K562 (cell line): ENCODE results near the gene FUCA2. TPM values are rescaled to one million over a fixed set of nuclear protein-coding genes. Genes with fewer than 3 reads are reported as not detected.

Source experiments
- ATAC-seq: fragments of 200-7000 bp; cut with Tn5 transposase; 3 replicates; pipeline ENCODE4 v1.9.1; 2020; ENCODE audit warnings: moderate library complexity
- BruUV-seq: library from RNA; stranded (reverse); fragments of 400-500 nt; replicated peaks from 2 replicates; lab custom pipeline; 2021; lab: Mats Ljungman, UMichigan
- CTCF ChIA-PET: fragments of 300-600 bp; formaldehyde crosslinking; extraction: SDS; loops from one replicate; lab custom pipeline; 2021; ENCODE audit warnings: low intra/inter-chr PET ratio; lab: Yijun Ruan, JAX
- POLR2A ChIA-PET: fragments of 300-600, 350-650 bp; sonication (Branson Sonifier 250); formaldehyde crosslinking; extraction: SDS; loops from one replicate; lab custom pipeline; 2021; ENCODE audit warnings: antibody characterized with exemption, inconsistent platforms; lab: Yijun Ruan, JAX
- DNase-seq, 4 experiments: peaks; one replicate each; pipeline versions ENCODE4 v3.0.0 to v3.0.0-alpha.2; 2011 to 2018; ENCODE audit warnings: low spot score in 3 of 4, mixed read lengths in 3 of 4; ENCODE audit errors: extremely low read depth in 1 of 4
- FAIRE-seq: peaks from 2 replicates; lab custom pipeline; 2011; peaks lifted over from hg19 to GRCh38; lab: Jason Lieb, UNC
- H2AFZ ChIP-seq: 2 replicates; pipeline ENCODE4 v1.6.0; 2011; ENCODE audit warnings: low read depth, low read length, control low read depth, inconsistent platforms
- H3K27ac ChIP-seq: fragments of 200-600 bp; 3 replicates; pipeline ENCODE4 v1.8.0; 2011; ENCODE audit warnings: low read depth, mild to moderate bottlenecking, control low read depth, inconsistent platforms, low read length, moderate library complexity, mixed read lengths; ENCODE audit errors: extremely low read depth
- H3K27me3 ChIP-seq, 2 experiments: fragments of 300-600 bp in 1 of 2; 2 replicates in 1 of 2; 3 replicates in 1 of 2; pipeline versions ENCODE4 v1.6.0 to v1.8.0; 2011; ENCODE audit warnings: inconsistent platforms in 2 of 2, low read length in 2 of 2, mild to moderate bottlenecking in 1 of 2, mixed read lengths in 1 of 2, moderate library complexity in 1 of 2; ENCODE audit not compliant: control insufficient read depth in 2 of 2, insufficient read depth in 2 of 2
- H3K36me3 ChIP-seq: fragments of 300-600 bp; 3 replicates; pipeline ENCODE4 v1.8.0; 2011; ENCODE audit warnings: mild to moderate bottlenecking, low read length, inconsistent platforms; ENCODE audit not compliant: control insufficient read depth, insufficient read depth
- H3K4me1 ChIP-seq, 2 experiments: fragments of 200-600 bp in 1 of 2; replicated peaks in 1 of 2; 2 replicates in 1 of 2; 3 replicates in 1 of 2; pipeline versions ENCODE4 v1.5.1 to v1.8.0; 2011; ENCODE audit warnings: inconsistent platforms in 2 of 2, low read length in 2 of 2, mild to moderate bottlenecking in 1 of 2, mixed read lengths in 1 of 2, moderate library complexity in 1 of 2; ENCODE audit not compliant: control insufficient read depth in 2 of 2, insufficient read depth in 2 of 2
- H3K4me2 ChIP-seq: 2 replicates; pipeline ENCODE4 v1.6.1; 2011; ENCODE audit warnings: low read length, control low read depth, inconsistent platforms, mixed read lengths; ENCODE audit not compliant: insufficient read depth
- H3K4me3 ChIP-seq: fragments of 200-600 bp; sonication (generic), shearing (Covaris generic); 2 replicates; pipeline ENCODE4 v1.5.1; 2016; ENCODE audit warnings: control low read depth, inconsistent platforms
- H3K79me2 ChIP-seq: fragments of 200-600 bp; 3 replicates; pipeline ENCODE4 v1.8.0; 2011; ENCODE audit warnings: low read length, inconsistent platforms; ENCODE audit not compliant: control insufficient read depth, insufficient read depth
- H3K9ac ChIP-seq, 2 experiments: 2 replicates each; pipeline versions ENCODE4 v1.6.0 to v1.6.1; 2011; ENCODE audit warnings: low read depth in 2 of 2, low read length in 2 of 2, control low read depth in 1 of 2, inconsistent platforms in 1 of 2, mild to moderate bottlenecking in 1 of 2, mixed read lengths in 1 of 2; ENCODE audit not compliant: insufficient read depth in 1 of 2
- H3K9me1 ChIP-seq: one replicate; pipeline ENCODE4 v1.6.0; 2011; ENCODE audit warnings: inconsistent platforms, mild to moderate bottlenecking, low read length, moderate library complexity; ENCODE audit not compliant: control insufficient read depth, insufficient read depth
- H3K9me3 ChIP-seq: replicated peaks from 2 replicates; pipeline ENCODE4 v1.5.1; 2011; ENCODE audit warnings: low read depth, low read length, inconsistent platforms; ENCODE audit not compliant: control insufficient read depth, insufficient read depth
- H4K20me1 ChIP-seq: replicated peaks from 2 replicates; pipeline ENCODE4 v1.6.1; 2011; ENCODE audit warnings: low read length, inconsistent platforms, mixed read lengths; ENCODE audit not compliant: control insufficient read depth, insufficient read depth
- ARID1B ChIP-seq: fragments of 450-650 bp; IDR thresholded peaks from 2 replicates; pipeline ENCODE4 v1.6.1; 2016; ENCODE audit warnings: antibody characterized with exemption, mild to moderate bottlenecking, inconsistent platforms
- ASH1L ChIP-seq: fragments of 450-650 bp; IDR thresholded peaks from 2 replicates; pipeline ENCODE4 v1.6.1; 2018; ENCODE audit warnings: borderline replicate concordance, mild to moderate bottlenecking, low read depth; ENCODE audit not compliant: partially characterized antibody
- CBFB ChIP-seq: sonication (generic); formaldehyde crosslinking; IDR thresholded peaks from 2 replicates; pipeline ENCODE4 v1.4.0; 2020; ENCODE audit warnings: mild to moderate bottlenecking, missing genetic modification reagents
- CBX1 ChIP-seq: sonication (generic); IDR thresholded peaks from 2 replicates; pipeline ENCODE4 v1.6.1; 2016; ENCODE audit warnings: antibody characterized with exemption, low read depth, mild to moderate bottlenecking
- CTCFL ChIP-seq: IDR thresholded peaks from 2 replicates; pipeline ENCODE4 v1.6.1; 2011; ENCODE audit warnings: borderline replicate concordance, low read depth, mild to moderate bottlenecking, moderate library complexity, low read length; ENCODE audit not compliant: insufficient read depth, poor library complexity, severe bottlenecking
- HINFP ChIP-seq: fragments of 450-650 bp; conservative IDR thresholded peaks from 2 replicates; pipeline ENCODE4 v1.6.1; 2016; ENCODE audit warnings: missing genetic modification characterization, low read depth, mild to moderate bottlenecking, control low read depth, missing compliant biosample characterization
- HIVEP1 ChIP-seq: fragments of 250-450 bp; sonication (Bioruptor Pico); IDR thresholded peaks from 2 replicates; pipeline ENCODE4 v1.4.0; 2020; ENCODE audit warnings: mild to moderate bottlenecking
- MBD2 ChIP-seq: sonication (generic); IDR thresholded peaks from 2 replicates; pipeline ENCODE4 v1.6.1; 2016; ENCODE audit warnings: low read depth, borderline replicate concordance
- PYGO2 ChIP-seq: fragments of 450-650 bp; IDR thresholded peaks from 2 replicates; pipeline ENCODE4 v1.6.1; 2016; ENCODE audit warnings: mild to moderate bottlenecking, missing genetic modification characterization, moderate library complexity, missing compliant biosample characterization
- RFX7 ChIP-seq: fragments of 250-450 bp; sonication (Bioruptor Pico); IDR thresholded peaks from 2 replicates; pipeline ENCODE4 v1.5.1; 2021; ENCODE audit warnings: mild to moderate bottlenecking
- SIN3B ChIP-seq: fragments of 450-650 bp; IDR thresholded peaks from 2 replicates; pipeline ENCODE4 v1.6.1; 2017; ENCODE audit warnings: low read depth, mild to moderate bottlenecking, moderate library complexity
- SMARCB1 ChIP-seq: IDR thresholded peaks from 2 replicates; pipeline ENCODE4 v1.6.1; 2011; ENCODE audit warnings: improper control_type of control experiment, low read depth; ENCODE audit not compliant: insufficient read length
- ZNF699 ChIP-seq: fragments of 250-450 bp; sonication (Bioruptor Pico); IDR thresholded peaks from 2 replicates; pipeline ENCODE4 v1.8.0; 2021; ENCODE audit warnings: mild to moderate bottlenecking, moderate library complexity; ENCODE audit not compliant: insufficient replicate concordance
- ZNF76 ChIP-seq: fragments of 250-450 bp; sonication (Bioruptor Pico); IDR thresholded peaks from 2 replicates; pipeline ENCODE4 v1.4.0; 2020; ENCODE audit warnings: mild to moderate bottlenecking, moderate library complexity, borderline replicate concordance
- WGBS: fragments of 100-300 bp; shearing (Covaris generic); methylation state at CpG from one replicate; pipeline ENCODE4 v1.1.6; 2016; ENCODE audit warnings: low coverage, mixed read lengths; ENCODE audit not compliant: insufficient coverage; ENCODE audit errors: missing lambda C conversion rate; 5-methylcytosine and 5-hydroxymethylcytosine counted together
- in situ Hi-C: fragments of 300-500 bp; cut with MboI; formaldehyde crosslinking; loops from 4 replicates; pipeline ENCODE4 v1.15.0; 2018; ENCODE audit warnings: inconsistent platforms, mixed read lengths
- intact Hi-C: fragments of 100-400 bp; cut with micrococcal nuclease; formaldehyde crosslinking; loops from 2 replicates; pipeline ENCODE4 v1.14.2; 2022
- polyA plus RNA-seq, 8 experiments: library from polyadenylated mRNA; depleted of rRNA in 4 of 8; stranded (reverse) in 5 of 8; unstranded in 3 of 8; fragments of >200 nt; fragmentation: Nextera tagmentation in 2 of 8; fragmentation: Illumina TruSeq in 1 of 8; extraction: Ambion mirVana in 2 of 8; extraction: Trizol in 1 of 8; gene quantifications; 2 replicates each; pipeline versions ENCODE4 v1.2.1 to v1.2.3, GENCODE V29; 2011 to 2014; ENCODE audit warnings: inconsistent platforms in 1 of 8, missing spikeins in 1 of 8
- total RNA-seq, 7 experiments: library from RNA; depleted of rRNA in 6 of 7; stranded (reverse); fragments of >200 nt in 6 of 7; fragmentation: Illumina TruSeq in 2 of 7; extraction: Trizol in 2 of 7; gene quantifications; 2 replicates each; pipeline versions ENCODE4 v1.2.1 to v1.2.3, GENCODE V29; 2011 to 2021; ENCODE audit warnings: low replicate concordance in 1 of 7
- TF ChIP-seq, protein P1 (sequence below): sonication (generic); formaldehyde crosslinking; IDR thresholded peaks from 2 replicates; pipeline ENCODE4 v1.8.0; 2022; ENCODE audit warnings: missing genetic modification reagents, mild to moderate bottlenecking, borderline replicate concordance

The FUCA2 gene
- total and polyA plus RNA-seq, 9 of the 15 experiments (the other 6 are each of a cell fraction or from before 2014, with no cell fraction given), result 20.6 to 112 (median 79.3) TPM

DNA sequence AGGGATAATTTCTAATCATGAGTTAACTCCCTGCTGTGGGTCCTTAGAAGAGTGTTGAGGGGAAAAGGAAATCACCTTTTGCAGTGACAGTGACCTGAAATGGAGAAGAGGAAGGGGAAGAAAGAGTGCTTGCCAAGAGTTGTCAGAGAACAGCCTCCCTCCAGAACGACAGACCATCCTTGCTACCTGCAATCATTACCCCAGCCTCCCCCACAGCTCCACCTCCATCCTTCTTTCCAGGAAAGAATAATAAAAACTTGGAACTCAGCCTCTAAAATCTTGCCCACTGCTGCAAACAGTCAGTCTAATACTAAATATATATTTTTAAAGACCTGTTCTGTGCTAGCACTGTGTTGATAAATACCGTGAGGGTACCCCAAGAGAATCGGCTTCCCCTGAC lies 28.7 kb upstream of the FUCA2 start:
- H3K9me3 ChIP-seq, result no peaks in the 10 kb centered on the region
- no peak overlapping the region for H3K9ac ChIP-seq
- DNase-seq (no peak), ATAC-seq (no peak), FAIRE-seq (no peak)
- no peaks in the 10 kb centered on the region for H3K79me2 ChIP-seq
- peaks cover 24 to 33% of the 10 kb centered on the region in 2 experiments for H3K27me3 ChIP-seq
- no peaks in the 10 kb centered on the region for H3K36me3 ChIP-seq
- H2AFZ ChIP-seq, result no peak overlapping the region
- H3K9me1 ChIP-seq, result no peaks in the 10 kb centered on the region
- H3K4me1 ChIP-seq, result peaks cover 1 to 7% of the 10 kb centered on the region in 2 experiments; a peak in 4 of 5 replicates
- no peaks in the 10 kb centered on the region for H4K20me1 ChIP-seq
- H3K4me3 ChIP-seq, result no peak overlapping the region
- in situ Hi-C loops (no loop called here), intact Hi-C loops (no loop called here)
- no peak overlapping the region for H3K4me2 ChIP-seq
- no TSS peak for BruUV-seq
- POLR2A ChIA-PET, result interaction anchor here (0.7 kb wide), 1 partner anchor 21 kb away, joined by 3 read pairs; no protein-coding TSS in a partner anchor
- no peak overlapping the region for H3K27ac ChIP-seq
- CTCF ChIA-PET, result no interaction called here
- WGBS, result 0% methylated on average over 3 of the region's 3 CpGs
- TF ChIP-seq, protein P1, sequence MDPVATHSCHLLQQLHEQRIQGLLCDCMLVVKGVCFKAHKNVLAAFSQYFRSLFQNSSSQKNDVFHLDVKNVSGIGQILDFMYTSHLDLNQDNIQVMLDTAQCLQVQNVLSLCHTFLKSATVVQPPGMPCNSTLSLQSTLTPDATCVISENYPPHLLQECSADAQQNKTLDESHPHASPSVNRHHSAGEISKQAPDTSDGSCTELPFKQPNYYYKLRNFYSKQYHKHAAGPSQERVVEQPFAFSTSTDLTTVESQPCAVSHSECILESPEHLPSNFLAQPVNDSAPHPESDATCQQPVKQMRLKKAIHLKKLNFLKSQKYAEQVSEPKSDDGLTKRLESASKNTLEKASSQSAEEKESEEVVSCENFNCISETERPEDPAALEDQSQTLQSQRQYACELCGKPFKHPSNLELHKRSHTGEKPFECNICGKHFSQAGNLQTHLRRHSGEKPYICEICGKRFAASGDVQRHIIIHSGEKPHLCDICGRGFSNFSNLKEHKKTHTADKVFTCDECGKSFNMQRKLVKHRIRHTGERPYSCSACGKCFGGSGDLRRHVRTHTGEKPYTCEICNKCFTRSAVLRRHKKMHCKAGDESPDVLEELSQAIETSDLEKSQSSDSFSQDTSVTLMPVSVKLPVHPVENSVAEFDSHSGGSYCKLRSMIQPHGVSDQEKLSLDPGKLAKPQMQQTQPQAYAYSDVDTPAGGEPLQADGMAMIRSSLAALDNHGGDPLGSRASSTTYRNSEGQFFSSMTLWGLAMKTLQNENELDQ (CRISPR knock-in tag), result no peak
- no peak for TF ChIP-seq CBX1
- no peak for TF ChIP-seq HINFP (tag)
- TF ChIP-seq ZNF76, result no peak
- no peak for TF ChIP-seq ARID1B
- TF ChIP-seq SIN3B, result no peak
- TF ChIP-seq MBD2, result no peak
- no peak for TF ChIP-seq ZNF699
- TF ChIP-seq PYGO2, result no peak
- TF ChIP-seq ASH1L, result no peak
- no peak for TF ChIP-seq SMARCB1
- TF ChIP-seq CTCFL, result no peak
- TF ChIP-seq CBFB, result no peak
- TF ChIP-seq RFX7, result no peak
- no peak for TF ChIP-seq HIVEP1 (CRISPR knock-in tag)
